KG1 (cell line): ENCODE measurements around the gene ADH1C.
"Not testable (repeated sequence)": the region's sequence is repeated elsewhere in the genome, so short reads cannot be mapped to it uniquely, and the experiment has no call there.

Experiments
- DNase-seq: peaks from one replicate; lab custom pipeline; 2025; lab: John Stamatoyannopoulos, UW

The ADH1C gene

DNA sequence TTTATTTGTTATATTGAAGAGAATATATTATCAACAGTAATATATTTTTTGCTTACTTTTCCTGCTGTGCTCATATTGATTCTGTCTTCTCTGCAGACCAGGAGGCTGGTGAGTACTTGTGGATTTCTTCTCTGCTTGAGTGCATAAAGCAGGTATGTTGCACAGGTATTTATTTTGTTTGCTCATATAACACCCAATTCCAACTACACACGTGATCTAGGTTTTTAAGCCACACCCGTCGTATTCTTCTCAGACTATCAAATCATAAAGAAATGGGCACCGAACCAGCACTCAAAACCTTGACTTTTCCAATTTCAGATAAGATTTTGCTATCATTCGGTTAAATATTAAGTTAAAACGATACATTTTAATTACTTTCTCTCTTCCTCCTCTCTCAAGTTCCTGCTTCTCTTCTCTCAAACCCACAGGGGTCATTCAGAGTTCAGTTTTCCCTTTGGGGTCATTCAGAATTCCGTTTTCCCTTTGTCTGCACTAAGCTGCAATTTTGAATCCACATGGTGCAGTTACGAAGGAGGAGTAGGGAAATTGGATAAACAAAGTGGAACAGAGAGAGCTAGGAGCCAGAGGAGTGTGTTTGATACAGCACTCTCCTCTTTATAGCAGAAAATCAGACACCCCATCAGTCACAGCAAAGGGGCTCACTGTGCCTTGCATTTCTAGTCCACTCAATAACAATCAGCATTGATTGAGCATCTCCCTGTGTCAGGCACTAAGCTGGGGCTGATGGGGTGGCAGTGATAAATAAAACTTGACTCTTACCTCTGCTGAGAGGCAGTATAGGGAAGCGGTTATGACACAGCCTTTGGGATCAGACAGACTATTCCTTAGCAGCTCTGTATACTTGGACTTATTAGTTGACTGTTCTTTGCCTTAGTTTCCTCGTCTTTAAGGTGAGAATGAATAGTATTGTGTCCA is at the start of gene ADH1C:
ADH1C (minus strand) TSS at position 145 of the 936 bp plus-strand sequence; CDS start at position 74, 71 bp downstream.
- no peak for DNase-seq

DNA sequence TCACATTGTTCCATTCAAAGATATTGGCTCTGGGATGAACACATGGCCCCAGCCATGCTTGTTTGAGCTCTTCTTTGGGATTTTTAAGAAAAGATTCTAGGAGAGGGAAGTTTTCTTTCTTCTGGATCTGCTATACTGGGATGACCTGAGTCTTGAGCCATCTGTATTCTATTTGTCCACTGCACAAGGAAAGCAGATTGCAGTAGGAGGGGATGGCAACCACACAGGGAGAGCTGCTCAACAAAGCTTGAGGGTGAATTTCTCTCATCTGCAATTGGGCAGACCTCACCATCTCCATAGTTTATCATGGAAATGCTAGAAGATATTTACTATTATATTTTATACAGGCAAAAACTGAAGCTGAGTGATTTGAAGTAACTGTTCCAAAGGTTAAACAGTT is 48.3 kb upstream of the ADH1C start:
- DNase-seq, result no peak

DNA sequence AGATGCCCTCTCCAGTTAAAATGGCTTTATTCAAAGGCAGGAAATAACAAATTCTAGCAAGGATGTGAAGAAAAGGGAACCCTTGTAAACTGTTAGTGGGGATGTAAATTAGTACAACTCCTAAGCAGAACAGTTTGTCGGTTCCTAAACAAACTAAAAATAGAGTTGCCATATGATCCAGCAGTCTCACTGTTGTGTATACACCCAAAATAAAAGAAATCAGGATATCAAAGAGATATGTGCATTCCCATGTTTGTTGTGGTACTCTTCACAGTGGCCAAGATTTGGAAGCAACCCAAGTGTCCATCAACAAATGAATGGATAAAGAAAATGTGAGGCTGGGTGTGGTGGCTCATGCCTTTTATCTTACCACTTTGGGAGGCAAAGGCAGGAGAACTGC is 46.5 kb upstream of the ADH1C start:
- DNase-seq, result no peak

DNA sequence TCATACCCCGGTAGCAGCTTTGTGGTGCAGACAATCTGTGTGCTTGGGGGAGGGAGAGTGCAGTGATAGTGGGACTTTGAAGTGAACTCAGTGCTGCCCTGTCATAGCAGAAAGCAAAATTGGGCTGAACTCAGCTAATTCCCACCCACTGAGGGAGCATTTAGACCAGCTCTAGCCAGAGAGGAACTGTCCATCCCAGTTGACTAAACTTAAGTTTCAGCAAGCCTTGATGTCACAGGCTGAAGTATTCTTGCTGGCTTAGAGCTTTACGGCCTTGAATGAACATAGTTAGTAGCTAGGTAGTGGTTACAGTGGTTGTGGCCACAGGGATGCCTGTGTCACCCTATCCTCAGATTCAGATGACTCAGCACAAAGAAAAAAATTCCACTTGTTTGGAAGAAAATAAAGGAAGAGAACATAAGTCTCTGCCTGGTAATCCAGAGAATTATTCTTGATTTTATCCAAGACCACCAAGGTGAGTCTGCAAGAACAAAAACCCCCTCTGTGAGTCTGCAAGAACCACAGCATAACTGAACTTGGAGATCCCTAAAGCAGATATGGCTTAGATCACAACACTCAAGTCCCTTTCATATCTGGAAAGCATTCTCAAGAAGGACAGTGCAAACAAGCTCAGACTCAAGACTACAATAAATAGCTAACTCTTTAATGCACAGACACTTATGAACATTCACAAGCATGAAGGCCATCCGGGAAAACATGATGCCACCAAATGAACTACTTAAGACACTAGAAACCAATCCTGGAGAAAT is 43.2 kb upstream of the ADH1C start:
- no peak for DNase-seq

DNA sequence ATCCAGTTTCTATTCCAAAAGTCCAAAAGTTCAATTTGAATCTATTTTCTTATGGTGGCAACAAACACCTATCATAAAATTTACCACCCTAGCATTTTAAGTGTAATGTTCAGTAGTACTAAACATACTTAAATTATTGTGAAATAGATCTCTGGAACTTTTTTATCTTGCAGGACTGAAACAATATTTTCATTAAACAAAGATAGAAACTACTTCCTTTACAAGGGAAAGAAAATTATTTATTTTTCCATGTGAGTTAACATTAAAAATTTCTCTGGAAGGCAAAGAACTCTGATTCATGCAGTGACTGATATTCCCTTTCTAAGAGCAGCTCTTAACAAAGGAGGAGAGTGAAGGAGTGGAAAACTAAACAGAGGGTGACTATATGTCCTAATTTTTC is 42.4 kb upstream of the ADH1C start:
- DNase-seq, result no peak

DNA sequence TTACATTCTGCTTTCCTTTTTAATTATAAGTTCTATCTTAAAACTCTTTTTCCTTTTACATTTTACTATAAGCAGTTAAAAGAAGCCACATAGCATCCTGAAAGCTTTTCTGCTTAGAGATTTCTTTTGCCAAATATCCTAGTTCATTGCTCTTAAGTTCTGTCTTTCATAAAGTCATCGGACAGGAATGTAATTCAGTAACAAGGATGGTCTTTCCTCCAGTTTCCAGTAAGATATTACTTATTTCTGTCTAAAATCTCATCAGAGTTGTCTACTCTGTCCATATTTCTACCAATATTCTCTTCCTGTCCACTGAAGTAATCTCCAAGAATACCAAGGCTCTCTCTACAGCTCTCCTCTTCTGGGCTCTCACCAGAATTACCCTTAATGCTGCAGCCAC is 37.5 kb upstream of the ADH1C start:
- DNase-seq, result no peak

DNA sequence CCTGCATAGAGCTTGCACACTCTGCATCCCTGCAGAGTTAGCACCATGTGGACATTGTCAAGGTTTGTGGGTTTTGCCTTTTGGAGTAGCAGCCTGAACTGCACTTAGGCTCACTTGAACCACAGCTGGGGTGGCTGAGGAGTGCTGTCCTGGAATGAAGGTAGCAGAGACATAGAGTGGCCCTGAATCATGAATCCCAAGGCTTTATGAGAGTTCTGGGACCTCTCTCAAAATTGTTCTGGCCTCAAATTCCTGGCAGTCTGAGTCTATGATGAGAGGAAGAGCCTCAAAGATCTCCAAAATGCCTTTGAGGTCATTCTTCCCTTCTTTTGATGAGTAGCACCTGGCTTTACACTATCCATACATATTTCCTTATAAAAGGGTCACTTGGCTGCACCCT is 37.1 kb upstream of the ADH1C start:
- DNase-seq, result no peak

DNA sequence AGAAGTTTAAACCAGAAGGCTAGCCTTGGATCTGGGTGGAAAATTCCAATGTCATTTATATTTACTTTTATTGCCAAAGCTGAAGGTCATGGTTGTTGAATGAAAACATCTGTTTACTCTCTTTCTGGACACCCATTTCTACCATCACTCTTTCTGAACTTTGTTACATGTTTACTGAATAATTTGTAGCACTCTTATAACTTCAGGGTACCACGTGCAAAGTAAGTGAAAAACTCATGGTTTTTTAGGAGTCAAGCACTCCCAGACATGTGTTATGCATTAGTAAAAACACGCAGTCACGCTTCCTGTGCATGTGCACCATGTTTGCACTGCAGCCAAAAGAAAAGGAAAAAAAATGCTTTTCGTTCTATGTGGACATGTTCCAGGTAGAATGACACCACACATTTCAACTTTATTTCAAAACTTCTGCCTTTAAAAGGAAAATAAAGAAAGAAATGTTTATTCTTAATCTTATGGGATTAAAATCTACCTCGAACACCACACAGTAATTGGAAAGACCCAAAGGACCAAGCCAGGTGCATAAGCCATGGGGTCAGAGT is 31.4 kb upstream of the ADH1C start:
- no peak for DNase-seq

DNA sequence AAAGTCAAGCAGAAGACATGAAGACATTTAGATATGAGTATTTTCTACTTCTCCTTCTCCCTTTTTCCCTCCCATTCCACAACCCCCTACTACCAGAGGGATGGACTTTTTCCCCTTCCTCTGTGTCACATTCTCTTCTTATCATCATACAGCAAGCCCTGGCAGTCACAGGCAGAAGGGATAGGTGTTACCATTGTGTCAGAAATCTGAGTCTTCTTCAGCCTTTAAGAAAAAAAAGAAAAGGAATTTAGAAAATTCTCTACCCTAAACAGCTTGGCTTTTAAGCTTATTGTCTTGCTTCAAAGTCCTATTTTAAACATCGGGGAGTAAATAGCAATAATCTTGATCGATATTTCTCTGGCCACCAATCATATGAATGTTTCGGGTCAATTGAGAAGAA is 30.9 kb upstream of the ADH1C start:
- no peak for DNase-seq

DNA sequence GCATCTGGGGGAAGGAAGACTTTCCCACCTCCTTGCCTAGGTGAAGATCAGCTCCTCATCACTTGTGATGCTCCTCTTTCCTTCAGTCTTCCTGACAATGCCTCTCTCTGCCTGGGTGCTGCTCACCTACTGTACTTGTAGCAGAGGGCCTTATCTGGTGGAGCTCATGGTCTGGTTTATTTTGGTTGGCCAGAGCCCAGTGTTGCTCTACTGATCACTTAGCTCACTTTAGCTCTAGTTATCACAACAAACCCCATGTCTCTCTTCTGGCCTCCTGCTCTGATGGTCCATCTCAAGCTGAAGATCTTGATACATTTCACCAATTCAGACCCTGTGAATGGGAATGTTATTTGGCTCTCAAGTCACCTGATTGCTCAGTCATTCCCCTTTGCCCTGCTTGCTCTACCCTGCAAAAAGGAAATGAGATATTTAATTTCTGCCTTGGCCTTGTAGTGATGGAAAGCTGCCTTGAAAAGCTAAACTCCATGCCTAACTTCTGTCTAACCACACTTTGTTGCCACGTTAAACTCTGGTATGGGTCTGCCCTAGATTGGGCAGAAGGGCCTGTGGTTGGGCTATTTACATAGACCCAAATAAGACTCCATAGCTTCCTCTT is 30.3 kb upstream of the ADH1C start:
- no peak for DNase-seq

DNA sequence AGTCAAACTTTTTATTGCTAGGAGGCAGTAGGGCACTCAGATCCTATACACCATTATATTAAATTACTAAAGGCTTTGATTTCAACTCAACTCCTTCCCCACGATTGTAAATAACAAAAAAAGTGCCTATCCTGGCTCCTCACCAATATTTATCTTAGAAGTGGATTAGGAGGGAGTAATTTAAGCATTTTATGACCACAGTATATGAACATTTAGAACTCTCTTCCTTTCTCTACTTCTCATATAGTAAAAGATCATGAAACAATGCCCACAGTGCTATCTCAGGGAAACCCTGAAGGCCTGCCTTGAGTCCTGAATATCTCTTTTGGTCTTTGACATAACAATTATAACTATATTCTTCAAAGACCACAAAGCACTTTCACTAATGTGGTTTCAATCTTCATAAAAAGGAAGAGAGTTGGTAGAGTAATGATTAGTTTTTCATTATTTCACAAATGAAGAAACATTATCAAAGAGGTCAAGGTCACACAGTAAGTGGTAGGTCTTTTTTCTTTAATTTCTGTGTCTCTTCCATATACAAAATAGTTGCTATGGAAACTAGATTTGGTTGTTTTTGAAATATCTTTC is 29.1 kb upstream of the ADH1C start:
- DNase-seq, result no peak

DNA sequence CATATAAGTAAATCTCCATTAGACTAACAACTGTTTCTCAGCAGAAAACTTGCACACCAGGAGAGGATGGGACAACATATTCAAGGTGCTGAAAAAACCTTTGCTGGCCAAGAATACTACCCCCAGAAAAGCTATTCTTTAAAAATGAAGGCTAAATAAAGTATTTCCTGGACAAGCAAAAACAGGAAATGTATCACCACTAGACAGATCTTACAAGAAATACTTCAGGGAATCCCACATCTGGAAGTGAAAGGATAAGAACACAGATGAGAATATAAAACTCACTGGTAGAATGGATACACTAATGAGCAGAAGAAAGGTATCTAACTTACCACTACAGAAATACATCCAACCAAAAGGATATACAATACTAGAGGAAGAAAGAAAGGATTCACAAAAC is 27.0 kb upstream of the ADH1C start:
- no peak for DNase-seq

DNA sequence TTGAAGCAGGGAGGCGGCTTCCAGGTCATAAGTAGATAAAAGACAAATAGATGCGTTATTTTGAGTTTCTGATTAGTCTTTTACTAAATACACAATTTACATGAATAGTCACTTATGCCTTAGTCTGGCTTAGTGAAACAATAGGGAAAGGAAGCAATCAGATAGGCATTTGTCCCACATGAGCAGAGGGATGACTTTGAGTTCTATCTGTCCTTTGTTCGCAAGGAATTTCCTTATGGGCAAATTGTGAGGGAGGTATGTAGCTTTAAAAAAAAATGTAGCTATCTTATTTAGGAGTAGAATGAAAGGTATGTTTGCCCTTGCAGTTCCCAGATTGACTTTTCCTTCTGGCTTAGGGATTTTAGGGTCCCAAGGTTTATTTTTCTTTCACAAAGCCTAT is 26.3 kb upstream of the ADH1C start:
- DNase-seq, result no peak

DNA sequence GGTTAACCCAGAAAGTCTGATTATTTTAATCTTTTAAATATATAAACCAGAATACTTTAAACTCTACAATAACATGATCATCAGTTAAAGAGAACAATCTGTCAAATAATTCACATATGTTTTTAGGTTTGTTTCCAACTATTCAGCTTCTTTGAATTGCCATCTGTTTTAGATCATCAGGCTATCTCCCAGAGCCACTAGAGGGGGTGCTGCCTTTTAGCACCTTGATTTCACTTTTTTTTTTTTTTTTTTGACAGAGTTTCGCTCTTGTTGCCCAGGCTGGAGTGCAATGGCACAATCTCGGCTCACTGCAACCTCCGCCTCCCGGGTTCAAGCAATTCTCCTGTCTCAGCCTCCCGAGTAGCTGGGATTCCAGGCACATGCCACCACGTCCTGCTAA is 24.8 kb upstream of the ADH1C start:
- DNase-seq, result not testable (repeated sequence)

DNA sequence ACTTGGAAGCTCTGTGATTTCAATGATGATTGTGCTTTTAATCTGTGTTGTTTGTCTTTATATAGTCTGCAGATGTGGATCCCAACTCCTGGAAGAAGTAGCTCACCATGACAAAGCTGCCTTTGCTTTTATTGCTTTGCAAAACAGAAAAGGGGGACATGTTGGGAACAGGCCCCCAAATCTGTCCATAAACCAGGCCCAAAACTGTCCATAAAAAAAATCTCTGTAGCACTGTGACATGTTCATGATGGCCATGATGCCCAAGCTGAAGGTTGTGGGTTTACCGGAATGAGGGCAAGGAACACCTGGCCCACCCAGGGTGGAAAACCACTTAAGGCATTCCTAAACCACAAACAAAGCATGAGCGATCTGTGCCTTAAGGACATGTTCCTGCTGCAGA is 19.9 kb upstream of the ADH1C start:
- not testable (repeated sequence) for DNase-seq

DNA sequence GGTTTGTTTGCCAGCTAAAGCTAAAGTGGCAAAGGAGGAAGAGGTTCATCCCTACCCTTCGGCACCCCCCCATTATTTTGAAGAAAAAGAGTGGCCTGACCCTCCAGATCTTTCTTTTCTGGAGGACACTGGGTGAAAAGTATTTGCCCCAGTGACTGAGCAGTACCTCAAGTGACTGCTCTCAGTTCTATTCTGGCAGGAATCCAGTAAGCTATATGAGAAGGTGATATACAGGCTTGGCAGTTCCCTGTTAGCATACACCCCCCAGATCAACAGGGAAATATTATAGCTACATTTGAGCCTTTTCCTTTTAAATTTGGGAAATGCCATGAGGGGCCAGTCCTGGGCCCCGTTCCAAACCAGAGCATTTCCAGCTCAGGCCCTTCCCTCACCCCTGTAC is 15.3 kb upstream of the ADH1C start:
- not testable (repeated sequence) for DNase-seq

DNA sequence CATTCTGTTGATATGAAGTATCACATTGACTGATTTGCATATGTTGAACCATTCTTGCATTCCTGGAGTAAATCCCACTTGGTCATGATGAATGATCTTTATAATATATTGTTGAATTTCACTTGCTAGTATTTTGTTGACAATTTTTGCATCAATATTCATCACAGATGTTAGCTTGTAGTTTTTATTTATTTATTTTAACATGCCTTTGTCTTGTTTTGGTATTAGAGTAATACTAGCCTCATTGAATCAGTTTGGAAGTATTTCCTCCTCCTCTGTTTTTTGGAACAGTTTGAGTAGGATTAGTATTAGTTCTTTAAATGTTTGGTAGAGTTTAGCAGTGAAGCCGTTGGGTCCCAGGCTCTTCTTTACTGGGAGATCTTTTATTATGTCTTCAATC is 13.9 kb upstream of the ADH1C start:
- no peak for DNase-seq

DNA sequence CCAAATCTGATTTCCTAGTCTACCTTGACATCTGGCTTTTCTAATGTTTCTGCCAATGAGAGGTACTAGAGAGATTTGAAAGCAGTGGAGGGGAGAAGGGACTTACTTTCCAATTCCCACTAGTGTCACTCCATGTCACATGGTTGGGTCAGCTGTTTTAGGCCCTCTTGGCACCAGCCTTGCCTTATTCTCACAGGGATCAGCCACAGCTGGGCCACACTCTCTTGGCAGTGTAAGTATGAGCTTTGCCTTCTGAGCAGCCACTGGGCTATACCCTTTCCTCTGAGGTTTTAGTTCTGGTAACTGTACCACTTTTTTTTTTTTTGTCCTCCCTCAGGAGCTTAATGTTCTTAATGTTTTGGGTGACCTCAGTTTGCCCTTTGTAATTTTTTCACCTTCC is 10.2 kb upstream of the ADH1C start:
- no peak for DNase-seq

DNA sequence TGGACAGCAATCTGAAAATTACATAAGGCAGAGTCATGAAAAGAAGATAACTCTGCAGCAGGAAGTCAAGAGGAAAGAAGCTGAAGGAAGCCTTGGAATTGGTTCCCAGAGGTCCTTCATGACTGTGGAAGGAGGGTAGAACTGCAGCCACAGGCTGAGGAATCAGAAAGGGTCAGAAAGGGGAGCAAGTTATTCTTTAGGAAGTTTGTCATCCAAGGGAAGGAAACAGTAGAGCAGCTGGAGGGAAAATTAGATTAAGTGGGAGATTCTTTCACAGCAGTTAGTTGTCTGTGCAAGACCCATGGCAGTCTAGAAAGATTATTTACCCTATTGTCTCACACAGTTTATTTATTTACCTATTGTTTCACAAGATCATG is 9.3 kb upstream of the ADH1C start:
- DNase-seq, result no peak

DNA sequence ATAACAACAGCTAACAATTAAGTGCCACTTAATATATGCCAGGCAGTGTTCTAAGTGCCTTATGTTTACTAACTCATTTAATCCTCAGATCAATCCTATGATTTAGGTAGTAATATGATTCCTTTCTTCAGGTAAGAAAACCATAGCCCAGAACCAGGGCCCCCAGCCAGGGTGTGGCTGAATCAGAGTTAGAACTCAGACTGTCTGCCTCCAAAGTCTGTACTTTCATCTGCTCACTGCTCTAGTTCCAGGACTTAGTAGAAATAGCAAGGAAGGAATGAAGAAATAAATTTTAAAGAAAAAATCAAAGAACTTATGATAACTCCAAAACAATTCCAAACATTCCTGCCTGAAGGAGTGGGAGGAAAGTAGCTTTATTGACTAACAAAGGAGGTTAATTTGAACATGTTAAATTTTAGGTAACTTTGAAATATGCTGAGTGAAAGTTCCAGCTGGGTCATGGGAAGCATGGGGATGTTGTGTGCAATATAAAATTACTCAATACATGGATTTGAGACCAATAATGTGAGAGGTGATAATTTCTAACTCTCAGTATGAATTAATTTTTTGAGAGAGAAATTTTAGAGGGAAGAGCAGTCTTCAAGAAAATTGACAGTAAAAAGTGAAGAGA is 8.8 kb upstream of the ADH1C start:
- DNase-seq, result no peak

DNA sequence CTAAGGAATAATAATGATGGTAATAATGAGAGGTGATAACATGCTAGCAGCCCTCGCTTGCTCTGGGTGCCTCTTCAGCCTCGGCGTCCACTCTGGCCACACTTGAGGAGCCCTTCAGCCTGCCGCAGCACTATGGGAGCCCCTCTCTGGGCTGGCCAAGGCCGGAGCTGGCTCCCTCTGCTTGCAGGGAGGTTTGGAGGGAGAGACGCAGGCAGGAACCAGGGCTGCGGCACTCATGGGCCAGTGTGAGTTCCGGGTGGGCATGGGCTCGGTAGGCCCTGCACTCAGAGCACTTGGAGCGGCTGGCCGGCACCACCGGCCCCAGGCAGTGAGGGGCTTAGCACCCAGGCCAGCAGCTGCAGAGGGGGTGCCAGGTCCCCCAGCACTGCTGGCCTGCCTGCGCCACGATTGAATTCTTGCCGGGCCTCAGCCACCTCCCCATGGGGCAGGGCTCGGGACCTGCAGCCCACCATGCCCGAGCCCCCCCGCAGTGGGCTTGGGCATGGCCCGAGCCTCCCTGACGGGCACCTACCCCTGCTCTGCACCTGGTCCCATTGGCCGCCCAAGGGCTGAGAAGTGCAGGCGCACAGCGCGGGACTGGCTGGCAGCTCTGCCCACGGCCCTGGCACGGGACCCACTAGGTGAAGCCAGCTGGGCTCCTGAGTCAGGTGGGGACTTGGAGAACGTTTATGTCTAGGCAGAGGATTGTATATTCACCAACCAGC is 7.1 kb upstream of the ADH1C start:
- DNase-seq, result no peak
